ENCODE results near the gene MC1R. TPM values are rescaled to one million over a fixed set of nuclear protein-coding genes. Genes with fewer than 3 reads are reported as not detected.

MC1R gene
- polyA plus RNA-seq, 3 donors = 0.21 to 3.9 TPM; not detected in 1

DNA sequence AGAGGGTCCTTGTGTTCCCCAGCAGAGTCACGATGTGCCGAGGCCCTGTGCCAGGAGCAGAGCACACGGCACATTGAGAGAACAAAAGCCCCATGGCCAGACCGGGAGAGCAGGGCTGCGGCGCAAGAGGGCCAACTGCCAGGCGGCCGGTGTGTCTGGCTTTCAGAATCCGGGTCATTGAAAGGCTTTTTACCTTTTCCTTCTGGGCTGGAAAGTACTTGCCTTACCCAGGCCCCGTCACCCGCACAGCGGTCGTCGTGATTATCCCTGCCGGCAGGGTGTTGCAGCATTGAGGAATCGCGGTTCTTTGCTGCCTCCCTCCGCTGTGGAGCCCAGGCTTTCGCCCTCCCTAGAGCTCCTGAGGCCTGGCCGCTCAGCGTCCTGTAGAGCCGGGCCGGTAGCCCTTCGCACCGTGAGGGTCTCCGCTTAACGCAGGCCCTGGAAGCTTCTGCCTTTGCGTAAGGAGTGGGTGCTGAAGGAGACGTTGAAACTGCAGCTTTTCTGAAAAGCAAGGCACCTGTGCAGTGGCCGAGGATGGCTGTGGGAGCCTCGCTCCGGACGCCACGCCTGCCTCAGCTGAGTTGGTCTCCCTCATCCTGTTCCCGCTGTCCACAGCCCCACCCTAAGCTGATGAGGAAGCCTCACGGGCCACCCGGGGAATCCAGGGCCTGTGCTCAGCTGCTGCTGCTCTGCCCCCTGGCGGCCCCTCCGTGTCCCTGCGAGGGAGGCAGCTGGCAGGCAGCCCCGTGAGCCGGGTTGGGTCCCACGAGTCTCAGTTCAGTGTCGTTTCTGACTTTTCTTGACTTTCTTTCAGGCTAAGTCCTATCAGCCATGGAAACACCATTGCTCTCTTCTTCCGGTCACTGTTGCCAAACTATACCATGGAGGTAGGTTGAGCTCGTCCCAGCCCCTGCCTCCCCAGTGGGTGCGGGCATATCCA lies 8.6 kb upstream of the MC1R start:
- H3K4me1 Mint-ChIP-seq = peaks cover 7% of the 10 kb centered on the region
- H3K27ac ChIP-seq (ENCODE audit: low read depth in 1 of 2, low read length in 2 of 2) = no peak overlapping the region
- H4K20me1 ChIP-seq (ENCODE audit: insufficient read depth, low read length) = peaks cover 78% of the 10 kb centered on the region
- peaks cover 0 to 7% of the 10 kb centered on the region in 2 donors for H3K4me1 ChIP-seq (ENCODE audit: control insufficient read depth in 1 of 2, insufficient read depth in 2 of 2, low read length in 2 of 2)
- 64% methylated on average over 46 of the region's 47 CpGs for WGBS (ENCODE audit: insufficient coverage)
- peaks cover 1 to 11% (median 3%) of the 10 kb centered on the region in 7 donors for H3K9me3 Mint-ChIP-seq
- H3K27me3 ChIP-seq (ENCODE audit: control insufficient read depth in 2 of 2, insufficient read depth in 2 of 2, low read length in 2 of 2) = no peaks in the 10 kb centered on the region
- H3K4me2 ChIP-seq (replicated peaks; ENCODE audit: extremely low read depth, low read length, poor library complexity, severe bottlenecking) = no peak overlapping the region
- no peaks in the 10 kb centered on the region for H3K79me2 ChIP-seq (ENCODE audit: insufficient read depth, low read length)
- no peak overlapping the region for H3K4me3 ChIP-seq (replicated peaks in 1 of 3; ENCODE audit: low read depth in 2 of 3, low read length in 3 of 3)
- intact Hi-C loops (cut with micrococcal nuclease) = no loop called here
- peaks cover 39 to 64% of the 10 kb centered on the region in 2 donors for H3K36me3 Mint-ChIP-seq
- peak overlapping the region in 2 of 7 donors; percentile 38 to 61 for H3K27ac Mint-ChIP-seq
- peak; percentile 64 to 79 (median 71) for DNase-seq
- no peak overlapping the region for H3K4me3 Mint-ChIP-seq
- peak; percentile 92 for TF ChIP-seq CTCF (IDR thresholded peaks at IDR 0.05)
- no peak overlapping the region for H2AFZ ChIP-seq (ENCODE audit: insufficient read depth, low read depth, low read length, poor library complexity, severe bottlenecking)
- H3K9ac ChIP-seq (ENCODE audit: insufficient read depth, low read length, poor library complexity, severe bottlenecking) = no peak overlapping the region
- peaks cover 0 to 2% (median 0%) of the 10 kb centered on the region in 3 donors for H3K27me3 Mint-ChIP-seq (ENCODE audit: low read depth in 3 of 3)
- H3K36me3 ChIP-seq (replicated peaks in 1 of 2; ENCODE audit: control insufficient read depth in 1 of 2, insufficient read depth in 2 of 2, low read length in 2 of 2) = peaks cover 40 to 50% of the 10 kb centered on the region in 2 donors
- H3K9me3 ChIP-seq (replicated peaks in 1 of 2; ENCODE audit: control insufficient read depth in 1 of 2, insufficient read depth in 1 of 2, low read length in 2 of 2) = peaks cover 0 to 13% of the 10 kb centered on the region in 2 donors

- Histone ChIP-seq H3K79me2 (ENCODE audit: insufficient read depth, low read length) (no peaks in the 10 kb centered on the region), H3K9me3 (replicated peaks in 1 of 2; ENCODE audit: control insufficient read depth in 1 of 2, insufficient read depth in 1 of 2, low read length in 2 of 2) (peaks cover 0 to 12% of the 10 kb centered on the region in 2 donors), H3K4me3 (replicated peaks in 1 of 3; ENCODE audit: low read depth in 2 of 3, low read length in 3 of 3) (no peak overlapping the region), H3K27me3 (ENCODE audit: control insufficient read depth in 2 of 2, insufficient read depth in 2 of 2, low read length in 2 of 2) (no peaks in the 10 kb centered on the region), H3K4me2 (replicated peaks; ENCODE audit: extremely low read depth, low read length, poor library complexity, severe bottlenecking) (no peak overlapping the region), H3K4me1 (ENCODE audit: control insufficient read depth in 1 of 2, insufficient read depth in 2 of 2, low read length in 2 of 2) (peaks cover 0 to 7% of the 10 kb centered on the region in 2 donors), H2AFZ (ENCODE audit: insufficient read depth, low read depth, low read length, poor library complexity, severe bottlenecking) (no peak overlapping the region), H3K27ac (ENCODE audit: low read depth in 1 of 2, low read length in 2 of 2) (no peak overlapping the region), H4K20me1 (ENCODE audit: insufficient read depth, low read length) (peaks cover 70% of the 10 kb centered on the region), H3K9ac (ENCODE audit: insufficient read depth, low read length, poor library complexity, severe bottlenecking) (no peak overlapping the region), H3K36me3 (replicated peaks in 1 of 2; ENCODE audit: control insufficient read depth in 1 of 2, insufficient read depth in 2 of 2, low read length in 2 of 2) (peaks cover 32 to 42% of the 10 kb centered on the region in 2 donors)
- H3K27ac Mint-ChIP-seq = peak overlapping the region in 1 of 7 donors; percentile 38
- DNase-seq = no peak
- peaks cover under 1 to 3% (median 2%) of the 10 kb centered on the region in 3 donors for H3K27me3 Mint-ChIP-seq (ENCODE audit: low read depth in 3 of 3)
- TF ChIP-seq CTCF (IDR thresholded peaks at IDR 0.05) = no peak
- H3K4me3 Mint-ChIP-seq = no peak overlapping the region
- 96% methylated on average over 25 of the region's 27 CpGs for WGBS (ENCODE audit: insufficient coverage)
- peaks cover 31 to 56% of the 10 kb centered on the region in 2 donors for H3K36me3 Mint-ChIP-seq
- H3K9me3 Mint-ChIP-seq = peaks cover 1 to 11% (median 3%) of the 10 kb centered on the region in 7 donors
- peaks cover 7% of the 10 kb centered on the region for H3K4me1 Mint-ChIP-seq
- intact Hi-C loops (cut with micrococcal nuclease) = no loop called here
Observed at GRCh38 chr16:89910717-89911354, 7.8 kb upstream of the MC1R start.

All from CD14-positive monocyte (primary cell).